ENCODE measurements around the gene NUB1. TPM values are rescaled to one million over a fixed set of nuclear protein-coding genes. Genes with fewer than 3 reads are reported as not detected.

The NUB1 gene
- total RNA-seq, 2 donors from 2014 or later, result 42.3 to 55.2 TPM

GRCh38 chr7:151423936-151424335 lies 82.3 kb downstream of the NUB1 start:
- no peak for DNase-seq
- intact Hi-C loops (cut with DNase I), result no loop called here
- Histone ChIP-seq H3K27me3 (no peaks in the 10 kb centered on the region), H3K4me1 (no peaks in the 10 kb centered on the region), H3K4me3 (no peak overlapping the region), H3K9me3 (no peaks in the 10 kb centered on the region), H3K36me3 (no peaks in the 10 kb centered on the region), H3K9ac (ENCODE audit: low read depth in 2 of 2, low read length in 2 of 2) (no peak overlapping the region), H3K27ac (no peak overlapping the region)
- no peak for TF ChIP-seq CTCF (IDR thresholded peaks at IDR 0.05)

- H3K27ac ChIP-seq, result no peak overlapping the region
- H3K9me3 ChIP-seq, result no peaks in the 10 kb centered on the region
- intact Hi-C loops (cut with DNase I), result no loop called here
- H3K4me1 ChIP-seq, result no peaks in the 10 kb centered on the region
- H3K9ac ChIP-seq (ENCODE audit: low read depth in 2 of 2, low read length in 2 of 2), result no peak overlapping the region
- no peak for DNase-seq
- TF ChIP-seq CTCF (IDR thresholded peaks at IDR 0.05), result no peak
- H3K4me3 ChIP-seq, result no peak overlapping the region
- H3K36me3 ChIP-seq, result no peaks in the 10 kb centered on the region
- no peaks in the 10 kb centered on the region for H3K27me3 ChIP-seq
Observed at GRCh38 chr7:151424799-151425198, 83.2 kb downstream of the NUB1 start.

GRCh38 chr7:151425670-151426440 lies 84.2 kb downstream of the NUB1 start:
- H3K27me3 ChIP-seq, result no peaks in the 10 kb centered on the region
- peak overlapping the region; percentile 19 for H3K27ac ChIP-seq
- no peaks in the 10 kb centered on the region for H3K4me1 ChIP-seq
- no peak for DNase-seq
- intact Hi-C loops (cut with DNase I), result no loop called here
- no peaks in the 10 kb centered on the region for H3K9me3 ChIP-seq
- H3K9ac ChIP-seq (ENCODE audit: low read depth in 2 of 2, low read length in 2 of 2), result peak overlapping the region in 1 of 2 donors; percentile 1
- H3K4me3 ChIP-seq, result no peak overlapping the region
- no peak for TF ChIP-seq CTCF (IDR thresholded peaks at IDR 0.05)
- no peaks in the 10 kb centered on the region for H3K36me3 ChIP-seq

- DNase-seq, result peak; percentile 52
- Histone ChIP-seq H3K27ac (peak overlapping the region; percentile 19), H3K9me3 (no peaks in the 10 kb centered on the region), H3K9ac (ENCODE audit: low read depth in 2 of 2, low read length in 2 of 2) (no peak overlapping the region), H3K4me3 (no peak overlapping the region), H3K36me3 (no peaks in the 10 kb centered on the region), H3K27me3 (no peaks in the 10 kb centered on the region), H3K4me1 (no peaks in the 10 kb centered on the region)
- no peak for TF ChIP-seq CTCF (IDR thresholded peaks at IDR 0.05)
- intact Hi-C loops (cut with DNase I), result no loop called here
Observed at GRCh38 chr7:151426441-151426903, 84.9 kb downstream of the NUB1 start.

- no peaks in the 10 kb centered on the region for H3K9me3 ChIP-seq
- H3K4me3 ChIP-seq, result no peak overlapping the region
- no peak for TF ChIP-seq CTCF (IDR thresholded peaks at IDR 0.05)
- no peaks in the 10 kb centered on the region for H3K4me1 ChIP-seq
- no peaks in the 10 kb centered on the region for H3K27me3 ChIP-seq
- intact Hi-C loops (cut with DNase I), result no loop called here
- peak overlapping the region in 1 of 2 donors; percentile 28 for H3K9ac ChIP-seq (ENCODE audit: low read depth in 2 of 2, low read length in 2 of 2)
- H3K27ac ChIP-seq, result peak overlapping the region; percentile 19
- no peaks in the 10 kb centered on the region for H3K36me3 ChIP-seq
- DNase-seq, result no peak
Observed at GRCh38 chr7:151426904-151427704, 85.5 kb downstream of the NUB1 start.
